HCT116 (cell line): ENCODE measurements around the gene CIITA. TPM values are rescaled to one million over a fixed set of nuclear protein-coding genes. Genes with fewer than 3 reads are reported as not detected.

ENCODE experiments used
- ATAC-seq: fragments of 200-7000 bp; cut with Tn5 transposase; 2 replicates; pipeline ENCODE4 v1.9.1; 2020; ENCODE audit warnings: mild to moderate bottlenecking, moderate library complexity
- BruUV-seq: library from RNA; stranded (reverse); fragments of 400-500 nt; replicated peaks from 2 replicates; lab custom pipeline; 2021; lab: Mats Ljungman, UMichigan
- CTCF ChIA-PET: fragments of 300-600 bp; sonication (Branson Sonifier 250); formaldehyde crosslinking; loops from one replicate; lab custom pipeline; 2021; ENCODE audit warnings: antibody characterized with exemption; lab: Charles Lee
- POLR2A ChIA-PET: fragments of 300-600, 350-600 bp; sonication (Branson Sonifier 250); formaldehyde crosslinking; loops from one replicate; lab custom pipeline; 2021; ENCODE audit warnings: antibody characterized with exemption; lab: Charles Lee
- RAD21 ChIA-PET, 2 experiments: fragments of 300-600 bp; sonication (Branson Sonifier 250); formaldehyde crosslinking; loops; one replicate each; lab custom pipeline; 2023; ENCODE audit warnings: low total read pairs in 2 of 2; ENCODE audit not compliant: uncharacterized antibody in 2 of 2, unreplicated experiment in 2 of 2, low non-redundant PET in 1 of 2; lab: Charles Lee
- DNase-seq: peaks from one replicate; pipeline ENCODE4 v3.0.0-alpha.2; 2010; ENCODE audit warnings: low read depth, low spot score
- H2AFZ ChIP-seq: fragments of 200-600 bp; shearing (Covaris generic), sonication (generic); 2 replicates; pipeline ENCODE4 v1.6.1; 2017; ENCODE audit warnings: low read depth, mixed run types, mixed read lengths, antibody characterized with exemption, low read length; ENCODE audit not compliant: poor library complexity, severe bottlenecking
- H3K27ac ChIP-seq: 2 replicates; pipeline ENCODE4 v1.5.1; 2012; ENCODE audit warnings: low read depth, low read length
- H3K27me3 ChIP-seq: fragments of 200-600 bp; sonication (generic); 2 replicates; pipeline ENCODE4 v1.6.1; 2016; ENCODE audit warnings: mixed run types, low read length, mixed read lengths; ENCODE audit not compliant: insufficient read depth
- H3K36me3 ChIP-seq, 2 experiments: fragments of 200-500 bp in 1 of 2; fragments of 200-600 bp in 1 of 2; sonication (Bioruptor generic) in 1 of 2; sonication (generic) in 1 of 2; 2 replicates each; pipeline versions ENCODE4 v1.5.1 to v1.6.1; 2014 to 2016; ENCODE audit warnings: low read length in 2 of 2, inconsistent platforms in 1 of 2, mixed read lengths in 1 of 2, mixed run types in 1 of 2; ENCODE audit not compliant: insufficient read depth in 2 of 2, control insufficient read depth in 1 of 2
- H3K4me1 ChIP-seq, 2 experiments: fragments of 200-600 bp in 1 of 2; sonication (generic) in 1 of 2; 2 replicates each; pipeline versions ENCODE4 v1.5.1 to v1.6.1; 2012 to 2017; ENCODE audit warnings: low read length in 2 of 2, inconsistent platforms in 1 of 2, mild to moderate bottlenecking in 1 of 2, mixed read lengths in 1 of 2, mixed run types in 1 of 2, moderate library complexity in 1 of 2; ENCODE audit not compliant: insufficient read depth in 2 of 2, control insufficient read depth in 1 of 2
- H3K4me2 ChIP-seq: fragments of 200-600 bp; sonication (generic); 2 replicates; pipeline ENCODE4 v1.6.1; 2017; ENCODE audit warnings: mixed run types, low read length, mixed read lengths
- H3K4me3 ChIP-seq, 2 experiments: fragments of 200-600 bp in 1 of 2; sonication (generic) in 1 of 2; replicated peaks in 1 of 2; 2 replicates each; pipeline ENCODE4 v1.5.1; 2011 to 2016; ENCODE audit warnings: low read length in 2 of 2, control low read depth in 1 of 2, low read depth in 1 of 2, mild to moderate bottlenecking in 1 of 2, mixed read lengths in 1 of 2, mixed run types in 1 of 2
- H3K79me2 ChIP-seq: fragments of 200-600 bp; sonication (generic); 2 replicates; pipeline ENCODE4 v1.6.1; 2017; ENCODE audit warnings: mild to moderate bottlenecking, mixed run types, low read length, moderate library complexity, mixed read lengths; ENCODE audit not compliant: insufficient read depth
- H3K9ac ChIP-seq: fragments of 200-600 bp; sonication (generic); 2 replicates; pipeline ENCODE4 v1.6.1; 2016; ENCODE audit warnings: low read length, mixed read lengths
- H3K9me2 ChIP-seq: fragments of 200-600 bp; sonication (generic), shearing (Covaris generic); 2 replicates; pipeline ENCODE4 v1.6.1; 2017; ENCODE audit warnings: mixed run types, mild to moderate bottlenecking, moderate library complexity; ENCODE audit not compliant: insufficient read depth
- H3K9me3 ChIP-seq, 2 experiments: fragments of 200-500 bp in 1 of 2; fragments of 200-600 bp in 1 of 2; sonication (Bioruptor generic) in 1 of 2; sonication (generic) in 1 of 2; 2 replicates each; pipeline ENCODE4 v1.6.1; 2014 to 2017; ENCODE audit warnings: low read length in 2 of 2, mixed read lengths in 2 of 2, inconsistent platforms in 1 of 2, low read depth in 1 of 2, mild to moderate bottlenecking in 1 of 2, mixed run types in 1 of 2, moderate library complexity in 1 of 2; ENCODE audit not compliant: control insufficient read depth in 1 of 2, insufficient read depth in 1 of 2
- H4K20me1 ChIP-seq: fragments of 200-600 bp; sonication (generic), shearing (Covaris generic); 2 replicates; pipeline ENCODE4 v1.6.1; 2017; ENCODE audit warnings: mixed run types, mild to moderate bottlenecking, moderate library complexity; ENCODE audit not compliant: insufficient read depth
- EZH2phosphoT487 ChIP-seq: fragments of 200-600 bp; IDR thresholded peaks from 2 replicates; pipeline ENCODE4 v1.6.1; 2018; ENCODE audit warnings: antibody characterized with exemption, borderline replicate concordance
- POLR2AphosphoS5 ChIP-seq: IDR thresholded peaks from 2 replicates; pipeline ENCODE4 v1.6.1; 2011; ENCODE audit warnings: mild to moderate bottlenecking, low read depth, low read length, moderate library complexity
- RAD21 ChIP-seq: IDR thresholded peaks from 2 replicates; pipeline ENCODE4 v1.6.1; 2012; ENCODE audit warnings: low read depth, mild to moderate bottlenecking
- SIN3A ChIP-seq: IDR thresholded peaks from 2 replicates; pipeline ENCODE4 v1.6.1; 2012; ENCODE audit warnings: low read depth
- SRF ChIP-seq: IDR thresholded peaks from 2 replicates; pipeline ENCODE4 v1.6.1; 2012; ENCODE audit warnings: low read depth
- YY1 ChIP-seq: IDR thresholded peaks from 2 replicates; pipeline ENCODE4 v1.6.1; 2011; ENCODE audit warnings: low read length, low read depth, moderate library complexity, mild to moderate bottlenecking; ENCODE audit not compliant: insufficient replicate concordance; ENCODE audit errors: extremely low read depth
- ZFX ChIP-seq: fragments of 450-650 bp; IDR thresholded peaks from 2 replicates; pipeline ENCODE4 v1.6.1; 2017
- intact Hi-C: fragments of 100-400 bp; cut with micrococcal nuclease; formaldehyde crosslinking; loops from 2 replicates; pipeline ENCODE4 v1.10.0; 2022
- total RNA-seq: library from RNA; stranded (reverse); gene quantifications from one replicate; pipeline ENCODE4 v1.2.1, GENCODE V29; 2021; ENCODE audit not compliant: unreplicated experiment
- TF ChIP-seq, protein P1 (sequence below): IDR thresholded peaks from 2 replicates; pipeline ENCODE4 v1.6.1; 2011; ENCODE audit warnings: mild to moderate bottlenecking, low read length, moderate library complexity; ENCODE audit not compliant: insufficient replicate concordance; ENCODE audit errors: extremely low read depth
- TF ChIP-seq, protein P2 (sequence below): IDR thresholded peaks from 2 replicates; pipeline ENCODE4 v1.6.1; 2012
- TF ChIP-seq, protein P3 (sequence below): IDR thresholded peaks from 2 replicates; pipeline ENCODE4 v1.6.1; 2012

The CIITA gene
- total RNA-seq, 1 experiment from 2014 or later = 0.25 TPM

DNA sequence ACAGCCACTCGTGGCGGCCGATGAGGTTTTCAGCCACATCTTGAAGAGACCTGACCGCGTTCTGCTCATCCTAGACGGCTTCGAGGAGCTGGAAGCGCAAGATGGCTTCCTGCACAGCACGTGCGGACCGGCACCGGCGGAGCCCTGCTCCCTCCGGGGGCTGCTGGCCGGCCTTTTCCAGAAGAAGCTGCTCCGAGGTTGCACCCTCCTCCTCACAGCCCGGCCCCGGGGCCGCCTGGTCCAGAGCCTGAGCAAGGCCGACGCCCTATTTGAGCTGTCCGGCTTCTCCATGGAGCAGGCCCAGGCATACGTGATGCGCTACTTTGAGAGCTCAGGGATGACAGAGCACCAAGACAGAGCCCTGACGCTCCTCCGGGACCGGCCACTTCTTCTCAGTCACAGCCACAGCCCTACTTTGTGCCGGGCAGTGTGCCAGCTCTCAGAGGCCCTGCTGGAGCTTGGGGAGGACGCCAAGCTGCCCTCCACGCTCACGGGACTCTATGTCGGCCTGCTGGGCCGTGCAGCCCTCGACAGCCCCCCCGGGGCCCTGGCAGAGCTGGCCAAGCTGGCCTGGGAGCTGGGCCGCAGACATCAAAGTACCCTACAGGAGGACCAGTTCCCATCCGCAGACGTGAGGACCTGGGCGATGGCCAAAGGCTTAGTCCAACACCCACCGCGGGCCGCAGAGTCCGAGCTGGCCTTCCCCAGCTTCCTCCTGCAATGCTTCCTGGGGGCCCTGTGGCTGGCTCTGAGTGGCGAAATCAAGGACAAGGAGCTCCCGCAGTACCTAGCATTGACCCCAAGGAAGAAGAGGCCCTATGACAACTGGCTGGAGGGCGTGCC, 30.1 kb downstream of the CIITA start:
- CTCF ChIA-PET = no interaction called here
- POLR2A ChIA-PET = no interaction called here
- no peak for ATAC-seq

More for the DNA sequence above, 30.1 kb downstream of the CIITA start:
- RAD21 ChIA-PET = interaction anchor here in 1 of 2 experiments (0.5 kb wide), 1 partner anchor 1908 kb away, joined by 3 read pairs; no protein-coding TSS in a partner anchor
- Histone ChIP-seq H3K9ac (no peak overlapping the region), H3K9me3 (0 out of 4 replicates have a peak, but pooled peaks cover 0 to 8% of the 10 kb centered on the region in 2 experiments), H3K9me2 (no peaks in the 10 kb centered on the region), H3K36me3 (no peaks in the 10 kb centered on the region), H4K20me1 (no peaks in the 10 kb centered on the region), H3K4me2 (no peak overlapping the region), H3K4me3 (no peak overlapping the region), H3K79me2 (no peaks in the 10 kb centered on the region), H3K27ac (no peak overlapping the region), H3K4me1 (no peaks in the 10 kb centered on the region), H2AFZ (no peak overlapping the region), H3K27me3 (peaks cover 12% of the 10 kb centered on the region; the same call in 1 of the 2 replicates)
- no TSS peak for BruUV-seq
- no peak for TF ChIP-seq YY1
- no peak for TF ChIP-seq ZFX
- TF ChIP-seq, protein P1, sequence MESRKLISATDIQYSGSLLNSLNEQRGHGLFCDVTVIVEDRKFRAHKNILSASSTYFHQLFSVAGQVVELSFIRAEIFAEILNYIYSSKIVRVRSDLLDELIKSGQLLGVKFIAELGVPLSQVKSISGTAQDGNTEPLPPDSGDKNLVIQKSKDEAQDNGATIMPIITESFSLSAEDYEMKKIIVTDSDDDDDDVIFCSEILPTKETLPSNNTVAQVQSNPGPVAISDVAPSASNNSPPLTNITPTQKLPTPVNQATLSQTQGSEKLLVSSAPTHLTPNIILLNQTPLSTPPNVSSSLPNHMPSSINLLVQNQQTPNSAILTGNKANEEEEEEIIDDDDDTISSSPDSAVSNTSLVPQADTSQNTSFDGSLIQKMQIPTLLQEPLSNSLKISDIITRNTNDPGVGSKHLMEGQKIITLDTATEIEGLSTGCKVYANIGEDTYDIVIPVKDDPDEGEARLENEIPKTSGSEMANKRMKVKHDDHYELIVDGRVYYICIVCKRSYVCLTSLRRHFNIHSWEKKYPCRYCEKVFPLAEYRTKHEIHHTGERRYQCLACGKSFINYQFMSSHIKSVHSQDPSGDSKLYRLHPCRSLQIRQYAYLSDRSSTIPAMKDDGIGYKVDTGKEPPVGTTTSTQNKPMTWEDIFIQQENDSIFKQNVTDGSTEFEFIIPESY = no peak
- no peak for TF ChIP-seq SIN3A
- TF ChIP-seq POLR2AphosphoS5 = no peak
- TF ChIP-seq, protein P2, sequence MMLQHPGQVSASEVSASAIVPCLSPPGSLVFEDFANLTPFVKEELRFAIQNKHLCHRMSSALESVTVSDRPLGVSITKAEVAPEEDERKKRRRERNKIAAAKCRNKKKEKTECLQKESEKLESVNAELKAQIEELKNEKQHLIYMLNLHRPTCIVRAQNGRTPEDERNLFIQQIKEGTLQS = no peak
- TF ChIP-seq EZH2phosphoT487 = no peak
- no peak for TF ChIP-seq SRF
- no peak for TF ChIP-seq RAD21
- TF ChIP-seq, protein P3, sequence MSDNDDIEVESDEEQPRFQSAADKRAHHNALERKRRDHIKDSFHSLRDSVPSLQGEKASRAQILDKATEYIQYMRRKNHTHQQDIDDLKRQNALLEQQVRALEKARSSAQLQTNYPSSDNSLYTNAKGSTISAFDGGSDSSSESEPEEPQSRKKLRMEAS = no peak
- intact Hi-C loops = no loop called here
- no peak for DNase-seq
